ENCODE data around the gene ARHGAP18.
"Not testable (repeated sequence)": the region's sequence is repeated elsewhere in the genome, so short reads cannot be mapped to it uniquely, and the experiment has no call there.

ARHGAP18 gene

DNA sequence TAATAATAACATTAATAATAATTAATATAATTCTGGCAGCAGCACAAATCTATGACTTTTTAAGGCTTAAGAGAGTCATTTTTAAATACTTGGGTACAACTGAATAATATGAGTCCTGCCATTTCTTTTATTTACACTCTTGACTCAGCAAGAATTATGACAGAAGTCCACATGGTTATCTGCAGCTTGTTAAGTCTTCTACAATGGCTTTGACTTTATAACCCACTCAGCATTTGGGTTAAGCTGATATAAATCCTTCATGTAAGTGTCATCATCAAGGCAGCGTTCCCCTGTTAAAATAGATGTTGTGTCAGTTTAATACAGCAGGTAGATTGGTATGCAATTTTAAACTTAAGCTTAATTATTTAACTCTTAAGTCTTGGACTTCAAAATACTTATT is 131.7 kb downstream of the ARHGAP18 start:
- DNase-seq (ENCODE audit: low spot score): no peak

- DNase-seq (ENCODE audit: low spot score): no peak
These were observed 132.3 kb downstream of the ARHGAP18 start for GRCh38 chr6:129577691-129578090.

- DNase-seq (ENCODE audit: low spot score): no peak
These were observed 133.5 kb downstream of the ARHGAP18 start for GRCh38 chr6:129576456-129576855.

DNA sequence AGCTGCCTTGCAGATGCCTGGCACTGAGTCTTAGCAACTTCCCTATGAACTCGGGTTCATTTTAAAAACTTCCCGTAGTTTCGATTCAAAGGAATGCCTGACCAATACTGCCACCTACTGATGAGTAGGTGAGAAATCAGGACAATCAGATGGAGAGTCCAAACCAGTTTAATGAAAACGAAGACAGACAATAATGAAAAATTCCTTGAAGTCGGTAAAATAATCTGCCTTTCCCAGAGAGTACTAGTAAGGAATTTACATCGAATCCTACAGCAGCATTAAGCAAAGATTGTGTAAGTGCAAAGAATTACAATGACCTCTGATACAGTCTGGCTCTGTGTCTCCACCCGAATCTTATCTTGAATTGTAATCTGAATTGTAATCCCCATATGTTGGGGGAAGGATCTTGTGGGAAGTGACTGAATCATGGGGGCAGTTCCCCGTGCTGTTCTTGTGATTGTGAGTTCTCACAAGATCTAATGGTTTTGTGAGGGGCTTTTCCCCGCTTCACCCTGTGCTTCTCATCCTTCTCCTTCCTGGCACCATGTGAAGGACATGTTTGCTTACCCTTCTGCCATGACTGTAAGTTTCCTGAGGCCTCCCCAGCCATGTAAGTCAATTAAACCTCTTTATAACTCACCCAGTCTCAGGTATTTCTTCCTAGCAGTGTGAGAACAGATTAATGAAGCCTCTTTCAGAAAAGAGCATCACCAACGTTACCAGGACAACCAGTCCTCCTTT is 134.4 kb downstream of the ARHGAP18 start:
- peak; percentile 67 for DNase-seq (ENCODE audit: low spot score)

GRCh38 chr6:129574605-129575004 is 135.4 kb downstream of the ARHGAP18 start:
- not testable (repeated sequence) for DNase-seq (ENCODE audit: low spot score)

DNA sequence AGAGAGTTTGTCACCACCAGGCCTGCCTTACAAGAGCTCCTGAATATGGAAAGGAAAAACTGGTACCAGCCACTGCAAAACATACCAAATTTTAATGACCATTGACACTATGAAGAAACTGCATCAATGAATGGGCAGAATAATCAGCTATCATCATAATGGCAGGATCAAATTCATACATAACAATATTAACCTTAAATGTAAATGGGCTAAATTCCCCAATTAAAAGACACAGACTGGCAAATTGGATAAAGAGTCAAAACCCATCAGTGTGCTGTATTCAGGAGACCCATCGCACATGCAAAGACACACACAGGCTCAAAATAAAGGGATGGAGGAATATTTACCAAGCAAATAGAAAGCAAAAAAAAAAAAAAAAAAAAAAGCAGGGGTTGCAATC is 139.0 kb downstream of the ARHGAP18 start:
- DNase-seq (ENCODE audit: low spot score): not testable (repeated sequence)

DNA sequence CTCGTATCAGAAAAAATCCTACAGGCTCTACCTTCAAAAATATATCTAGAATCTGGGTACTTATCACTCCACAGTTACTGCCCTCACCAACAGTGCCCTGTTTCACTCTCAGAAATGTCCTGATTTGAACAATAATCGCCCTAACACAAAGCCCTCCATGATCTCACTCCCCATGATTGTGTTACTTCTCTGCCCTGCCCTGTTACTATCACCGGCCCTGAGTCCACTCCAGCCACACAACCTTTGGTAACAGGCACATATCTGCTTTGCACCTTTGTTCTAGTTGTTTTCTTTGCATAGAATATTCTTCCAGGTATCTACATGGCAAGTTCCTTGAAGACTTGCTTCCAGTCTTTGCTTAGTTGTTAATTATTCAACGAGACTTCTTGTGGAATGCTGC is 142.0 kb downstream of the ARHGAP18 start:
- no peak for DNase-seq (ENCODE audit: low spot score)

DNA sequence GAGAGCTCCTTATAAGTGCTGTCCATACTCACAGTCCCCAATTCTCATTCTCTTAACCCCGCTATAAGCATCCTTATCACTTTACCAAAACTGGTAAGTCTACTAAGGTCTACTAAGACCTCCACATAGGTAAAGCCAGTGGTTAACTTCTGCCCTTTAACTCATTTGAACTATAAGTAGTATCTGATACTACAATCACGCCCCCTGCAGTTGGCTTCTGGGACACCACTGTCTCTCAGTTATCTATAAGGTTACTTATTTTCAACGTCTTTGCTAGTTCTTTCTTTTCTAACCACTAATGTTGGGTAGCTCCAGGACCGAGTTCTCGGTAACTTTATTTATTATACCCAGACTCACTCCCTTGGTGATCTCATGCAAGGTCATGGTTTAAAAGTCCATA is 142.6 kb downstream of the ARHGAP18 start:
- DNase-seq (ENCODE audit: low spot score): no peak

- DNase-seq (ENCODE audit: low spot score): no peak
These were observed 144.2 kb downstream of the ARHGAP18 start for GRCh38 chr6:129565811-129566210.

DNA sequence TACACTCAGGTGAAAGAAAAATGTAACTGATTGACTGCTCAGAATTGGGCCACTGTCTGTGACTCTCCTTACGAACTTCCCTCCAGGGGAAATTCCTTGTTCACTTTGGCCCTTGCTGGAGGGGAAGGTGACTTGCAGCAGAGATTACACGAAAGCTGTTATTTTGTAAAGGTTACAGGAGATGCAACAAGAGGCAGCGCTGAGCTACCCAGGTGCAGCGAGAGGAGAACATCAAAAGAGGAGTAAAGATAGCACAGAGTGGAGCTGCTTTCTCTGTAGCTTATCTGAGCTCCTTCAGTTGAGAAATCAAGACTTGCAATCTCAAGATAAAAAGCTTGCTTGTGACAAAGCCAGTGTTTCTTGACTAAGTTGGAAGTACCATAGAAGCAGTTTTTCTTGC is 144.6 kb downstream of the ARHGAP18 start:
- no peak for DNase-seq (ENCODE audit: low spot score)

GRCh38 chr6:129558248-129558647 is 151.7 kb downstream of the ARHGAP18 start:
- DNase-seq (ENCODE audit: low spot score): no peak

- DNase-seq (ENCODE audit: low spot score): no peak
These were observed 154.7 kb downstream of the ARHGAP18 start for GRCh38 chr6:129555206-129555832.

GRCh38 chr6:129552413-129552812 is 157.6 kb downstream of the ARHGAP18 start:
- DNase-seq (ENCODE audit: low spot score): no peak

DNA sequence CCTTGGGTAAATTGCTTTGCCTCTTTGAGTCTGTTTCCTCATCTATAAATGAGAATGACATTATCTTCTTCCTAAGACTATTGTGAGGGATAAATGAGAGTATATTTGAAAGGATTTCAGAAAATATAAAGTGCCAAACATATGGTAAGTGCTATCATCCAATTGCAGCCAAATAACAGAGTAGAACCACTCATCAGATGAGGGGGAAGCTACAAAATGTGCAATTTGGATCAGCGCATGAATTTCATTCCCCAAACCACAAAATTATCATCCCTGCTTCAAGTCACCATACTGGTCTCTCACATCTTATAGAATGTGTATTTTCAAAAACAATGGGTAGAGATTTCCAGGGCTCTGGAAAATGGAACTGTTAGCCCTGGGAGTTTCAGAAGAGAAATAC is 158.5 kb downstream of the ARHGAP18 start:
- peak; percentile 31 for DNase-seq (ENCODE audit: low spot score)

GRCh38 chr6:129546702-129547101 is 163.3 kb downstream of the ARHGAP18 start:
- DNase-seq (ENCODE audit: low spot score): no peak

GRCh38 chr6:129544892-129545612 is 164.9 kb downstream of the ARHGAP18 start:
- no peak for DNase-seq (ENCODE audit: low spot score)

DNA sequence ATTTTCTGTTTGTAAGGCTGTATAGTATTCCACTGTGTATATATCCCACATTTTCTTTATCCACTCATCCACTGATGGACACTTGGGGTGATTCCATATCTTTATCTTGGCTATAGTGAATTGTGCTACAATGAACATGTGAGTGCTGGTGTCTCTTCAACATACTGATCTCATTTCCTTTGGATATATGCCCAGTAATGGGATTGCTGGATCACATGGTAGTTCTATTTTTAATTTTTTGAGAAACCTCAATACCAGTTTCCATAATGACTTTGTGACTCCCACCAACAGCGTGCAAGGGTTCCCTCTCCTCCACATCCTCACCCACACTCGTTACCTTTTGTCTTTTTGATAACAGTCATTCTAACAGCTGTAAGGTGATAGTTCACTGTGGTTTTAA is 166.0 kb downstream of the ARHGAP18 start:
- DNase-seq (ENCODE audit: low spot score): no peak

GRCh38 chr6:129542705-129543104 is 167.3 kb downstream of the ARHGAP18 start:
- DNase-seq (ENCODE audit: low spot score): no peak

GRCh38 chr6:129539032-129539431 is 170.9 kb downstream of the ARHGAP18 start:
- DNase-seq (ENCODE audit: low spot score): no peak

DNA sequence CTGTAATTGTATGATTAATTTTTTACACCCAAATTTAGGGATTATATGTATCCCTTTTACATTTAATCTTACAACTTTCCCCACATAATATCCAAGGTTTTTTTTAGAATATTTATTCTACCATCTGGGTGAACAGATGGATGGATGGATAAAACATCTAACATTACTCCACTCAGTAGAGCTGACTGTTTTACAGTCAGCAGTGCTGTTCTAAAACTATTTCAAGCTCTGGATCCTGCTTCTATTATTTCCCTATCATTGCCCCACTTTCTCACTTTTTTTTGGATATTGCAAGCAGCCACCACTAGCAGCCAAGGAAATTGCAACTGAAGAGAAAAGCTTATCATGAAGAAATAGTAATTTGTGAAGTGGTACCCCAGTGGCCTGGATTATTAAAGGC is 173.7 kb downstream of the ARHGAP18 start:
- DNase-seq (ENCODE audit: low spot score): peak; percentile 41

DNA sequence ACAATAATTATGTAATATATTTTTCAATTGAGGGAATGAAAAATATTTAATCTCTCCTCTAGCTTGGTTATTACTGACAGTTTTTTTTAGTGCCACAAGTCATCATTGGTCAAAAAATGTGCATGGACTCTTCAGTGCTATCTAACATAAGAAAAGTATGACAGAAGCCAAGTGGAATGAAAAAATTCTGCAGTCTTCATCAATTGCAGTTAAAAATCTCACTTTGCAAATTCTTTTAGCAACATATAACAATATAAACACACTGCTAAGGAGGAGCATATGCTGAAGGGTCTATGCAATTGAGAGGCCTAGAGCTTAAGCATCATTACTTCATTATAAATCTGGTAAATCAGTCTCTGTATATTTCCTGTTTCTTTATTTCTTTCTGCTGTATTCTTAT is 175.1 kb downstream of the ARHGAP18 start:
- no peak for DNase-seq (ENCODE audit: low spot score)

Data from Ammon's horn (tissue), 1 donor.